Liver (tissue), 3 donors: Measurements from ENCODE around the gene USP49.

Source experiments
- EGR1 ChIP-seq, 2 donors: IDR thresholded peaks; 2 replicates each; pipeline ENCODE4 v1.6.1; 2016 to 2018; ENCODE audit warnings: antibody characterized with exemption in 2 of 2, low read depth in 2 of 2
- FOXA1 ChIP-seq: IDR thresholded peaks from 2 replicates; pipeline ENCODE4 v1.6.1; 2016; ENCODE audit warnings: antibody characterized with exemption
- JUND ChIP-seq, 2 donors: IDR thresholded peaks; 2 replicates each; pipeline ENCODE4 v1.6.1; 2016; ENCODE audit warnings: antibody characterized with exemption in 2 of 2
- NR2F2 ChIP-seq: IDR thresholded peaks from 2 replicates; pipeline ENCODE4 v1.6.1; 2016; ENCODE audit warnings: antibody characterized with exemption
- RAD21 ChIP-seq, 2 donors: IDR thresholded peaks; 2 replicates each; pipeline ENCODE4 v1.6.1; 2016; ENCODE audit warnings: antibody characterized with exemption in 2 of 2, mild to moderate bottlenecking in 2 of 2
- RXRA ChIP-seq, 2 donors: IDR thresholded peaks; 2 replicates each; pipeline ENCODE4 v1.6.1; 2017 to 2018; ENCODE audit warnings: antibody characterized with exemption in 2 of 2, mild to moderate bottlenecking in 1 of 2
- TAF1 ChIP-seq: conservative IDR thresholded peaks from 2 replicates; pipeline ENCODE4 v1.6.1; 2016; ENCODE audit warnings: antibody characterized with exemption, mild to moderate bottlenecking
- TF ChIP-seq, protein P1 (sequence below): fragments of 150-350 bp; IDR thresholded peaks from 2 replicates; pipeline ENCODE4 v1.5.1; 2017; ENCODE audit warnings: improper control_type of control experiment, low read depth, low read length; ENCODE audit not compliant: missing input control
- TF ChIP-seq, protein P2 (sequence below): IDR thresholded peaks from 2 replicates; pipeline ENCODE4 v1.6.1; 2016; ENCODE audit warnings: antibody characterized with exemption, mild to moderate bottlenecking
- TF ChIP-seq, protein P3 (sequence below): IDR thresholded peaks from 2 replicates; pipeline ENCODE4 v1.6.1; 2016; ENCODE audit warnings: antibody characterized with exemption
- donor health status: healthy.
- donor health status: healthy.

DNA sequence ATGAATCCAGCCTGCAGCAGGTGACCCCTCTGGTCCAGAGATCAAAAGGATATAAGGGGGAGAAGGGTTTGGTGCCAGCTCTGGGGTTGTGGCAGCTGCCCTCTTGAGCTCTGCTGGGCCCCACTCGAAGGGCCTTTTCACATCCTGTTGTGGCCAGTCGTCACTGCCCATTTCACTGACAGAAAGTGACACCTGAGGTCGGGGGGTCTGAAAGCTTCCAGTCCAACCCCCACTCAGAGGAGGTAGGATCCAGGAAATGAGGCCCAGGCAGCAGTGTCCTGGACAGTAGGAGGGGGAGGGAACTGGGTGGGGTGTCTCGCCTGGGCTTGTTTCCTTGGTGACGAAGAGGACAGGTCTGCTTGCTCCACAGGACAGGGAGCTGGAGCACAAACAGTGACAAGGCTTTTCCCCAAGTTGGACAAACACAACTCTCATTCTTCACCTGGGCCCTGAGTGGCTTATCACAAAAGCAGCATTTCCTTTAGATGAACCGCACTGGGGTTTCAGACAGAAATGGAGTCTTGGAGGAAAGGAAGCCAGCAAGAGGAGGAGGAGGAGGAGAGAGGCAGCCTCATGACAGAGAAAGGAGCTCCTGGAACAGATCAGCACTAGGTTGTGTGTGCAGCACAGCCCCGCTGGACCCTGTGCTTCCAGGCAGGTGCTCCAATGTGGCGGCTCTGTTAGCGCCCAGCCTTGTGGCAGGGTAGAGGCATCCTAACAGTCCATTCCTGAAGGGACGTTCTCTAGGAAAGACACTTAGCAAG lies 126.4 kb downstream of the USP49 start:
- TF ChIP-seq, protein P1, sequence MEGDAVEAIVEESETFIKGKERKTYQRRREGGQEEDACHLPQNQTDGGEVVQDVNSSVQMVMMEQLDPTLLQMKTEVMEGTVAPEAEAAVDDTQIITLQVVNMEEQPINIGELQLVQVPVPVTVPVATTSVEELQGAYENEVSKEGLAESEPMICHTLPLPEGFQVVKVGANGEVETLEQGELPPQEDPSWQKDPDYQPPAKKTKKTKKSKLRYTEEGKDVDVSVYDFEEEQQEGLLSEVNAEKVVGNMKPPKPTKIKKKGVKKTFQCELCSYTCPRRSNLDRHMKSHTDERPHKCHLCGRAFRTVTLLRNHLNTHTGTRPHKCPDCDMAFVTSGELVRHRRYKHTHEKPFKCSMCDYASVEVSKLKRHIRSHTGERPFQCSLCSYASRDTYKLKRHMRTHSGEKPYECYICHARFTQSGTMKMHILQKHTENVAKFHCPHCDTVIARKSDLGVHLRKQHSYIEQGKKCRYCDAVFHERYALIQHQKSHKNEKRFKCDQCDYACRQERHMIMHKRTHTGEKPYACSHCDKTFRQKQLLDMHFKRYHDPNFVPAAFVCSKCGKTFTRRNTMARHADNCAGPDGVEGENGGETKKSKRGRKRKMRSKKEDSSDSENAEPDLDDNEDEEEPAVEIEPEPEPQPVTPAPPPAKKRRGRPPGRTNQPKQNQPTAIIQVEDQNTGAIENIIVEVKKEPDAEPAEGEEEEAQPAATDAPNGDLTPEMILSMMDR = no peak
- TF ChIP-seq RXRA (IDR thresholded peaks at IDR 0.05) (no peak), TAF1 (no peak), NR2F2 (no peak), FOXA1 (no peak), RAD21 (IDR thresholded peaks at IDR 0.05) (no peak), EGR1 (IDR thresholded peaks at IDR 0.05; ENCODE audit: low read depth in 2 of 2) (no peak), JUND (IDR thresholded peaks at IDR 0.05) (no peak)
- TF ChIP-seq, protein P2, sequence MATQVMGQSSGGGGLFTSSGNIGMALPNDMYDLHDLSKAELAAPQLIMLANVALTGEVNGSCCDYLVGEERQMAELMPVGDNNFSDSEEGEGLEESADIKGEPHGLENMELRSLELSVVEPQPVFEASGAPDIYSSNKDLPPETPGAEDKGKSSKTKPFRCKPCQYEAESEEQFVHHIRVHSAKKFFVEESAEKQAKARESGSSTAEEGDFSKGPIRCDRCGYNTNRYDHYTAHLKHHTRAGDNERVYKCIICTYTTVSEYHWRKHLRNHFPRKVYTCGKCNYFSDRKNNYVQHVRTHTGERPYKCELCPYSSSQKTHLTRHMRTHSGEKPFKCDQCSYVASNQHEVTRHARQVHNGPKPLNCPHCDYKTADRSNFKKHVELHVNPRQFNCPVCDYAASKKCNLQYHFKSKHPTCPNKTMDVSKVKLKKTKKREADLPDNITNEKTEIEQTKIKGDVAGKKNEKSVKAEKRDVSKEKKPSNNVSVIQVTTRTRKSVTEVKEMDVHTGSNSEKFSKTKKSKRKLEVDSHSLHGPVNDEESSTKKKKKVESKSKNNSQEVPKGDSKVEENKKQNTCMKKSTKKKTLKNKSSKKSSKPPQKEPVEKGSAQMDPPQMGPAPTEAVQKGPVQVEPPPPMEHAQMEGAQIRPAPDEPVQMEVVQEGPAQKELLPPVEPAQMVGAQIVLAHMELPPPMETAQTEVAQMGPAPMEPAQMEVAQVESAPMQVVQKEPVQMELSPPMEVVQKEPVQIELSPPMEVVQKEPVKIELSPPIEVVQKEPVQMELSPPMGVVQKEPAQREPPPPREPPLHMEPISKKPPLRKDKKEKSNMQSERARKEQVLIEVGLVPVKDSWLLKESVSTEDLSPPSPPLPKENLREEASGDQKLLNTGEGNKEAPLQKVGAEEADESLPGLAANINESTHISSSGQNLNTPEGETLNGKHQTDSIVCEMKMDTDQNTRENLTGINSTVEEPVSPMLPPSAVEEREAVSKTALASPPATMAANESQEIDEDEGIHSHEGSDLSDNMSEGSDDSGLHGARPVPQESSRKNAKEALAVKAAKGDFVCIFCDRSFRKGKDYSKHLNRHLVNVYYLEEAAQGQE = no peak
- TF ChIP-seq, protein P3, sequence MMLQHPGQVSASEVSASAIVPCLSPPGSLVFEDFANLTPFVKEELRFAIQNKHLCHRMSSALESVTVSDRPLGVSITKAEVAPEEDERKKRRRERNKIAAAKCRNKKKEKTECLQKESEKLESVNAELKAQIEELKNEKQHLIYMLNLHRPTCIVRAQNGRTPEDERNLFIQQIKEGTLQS = no peak
